Measurements from ENCODE around the gene CERS1.

The CERS1 gene

GRCh38 chr19:18893587-18894253 is 2.2 kb downstream of the CERS1 start:
- no peak for DNase-seq (ENCODE audit: extremely low spot score)
- ChIA-PET POLR2A (no interaction called here), CTCF (no interaction called here)
- no peak for TF ChIP-seq CTCF (IDR thresholded peaks at IDR 0.05; ENCODE audit: control extremely low read depth, extremely low read depth, low read depth, missing control alignments)

DNA sequence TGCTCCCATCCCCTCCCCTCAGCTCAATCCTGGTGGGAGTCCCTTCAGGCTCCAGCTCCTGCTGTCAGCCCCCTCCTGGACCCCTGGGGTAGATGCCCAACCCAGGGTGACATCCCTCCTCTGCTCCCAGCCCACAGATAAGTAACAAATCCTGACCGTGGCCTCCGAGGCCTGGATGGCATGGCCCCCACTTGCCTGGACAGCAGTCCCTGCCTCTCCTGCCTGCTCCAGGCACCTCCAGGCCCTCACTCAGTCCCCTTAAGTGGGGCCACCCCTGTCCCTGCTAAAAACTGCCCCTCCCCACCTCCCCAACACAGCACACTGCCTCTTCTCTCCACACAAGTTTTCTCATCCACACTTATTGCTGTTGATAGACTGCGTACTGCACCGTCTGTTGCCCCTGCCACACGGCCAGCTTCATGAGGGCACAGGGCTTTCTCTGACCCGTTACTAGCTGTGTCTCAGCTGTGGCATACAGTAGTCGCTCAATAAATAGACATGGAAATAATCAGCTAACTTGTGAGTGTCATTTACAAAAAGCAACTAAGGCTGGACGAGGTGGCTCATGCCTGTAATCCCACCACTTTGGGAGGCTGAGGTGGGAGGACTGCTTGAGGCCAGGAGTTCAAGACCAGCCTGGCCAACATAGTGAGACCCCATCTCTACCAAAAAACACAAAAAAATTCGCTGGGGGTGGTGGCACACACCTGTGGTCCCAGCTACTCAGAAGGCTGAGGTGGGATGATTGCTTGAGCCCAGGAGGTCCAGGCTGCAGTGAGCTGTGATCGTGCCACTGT is 5.8 kb downstream of the CERS1 start:
- no peak for DNase-seq (ENCODE audit: extremely low spot score)
- TF ChIP-seq CTCF (IDR thresholded peaks at IDR 0.05; ENCODE audit: control extremely low read depth, extremely low read depth, low read depth, missing control alignments), result no peak
- ChIA-PET POLR2A (no interaction called here), CTCF (interaction anchor here (2.0 kb wide), 1 partner anchor 43 kb away, joined by 4 read pairs; no protein-coding TSS in a partner anchor)

GRCh38 chr19:18886972-18887371 is 9.0 kb downstream of the CERS1 start:
- no peak for TF ChIP-seq CTCF (IDR thresholded peaks at IDR 0.05; ENCODE audit: control extremely low read depth, extremely low read depth, low read depth, missing control alignments)

GRCh38 chr19:18883526-18884304 is 12.2 kb downstream of the CERS1 start:
- POLR2A ChIA-PET, result no interaction called here
- CTCF ChIA-PET, result interaction anchor here (1.5 kb wide), 1 partner anchor 17 kb away, joined by 4 read pairs; no protein-coding TSS in a partner anchor
- no peak for TF ChIP-seq CTCF (IDR thresholded peaks at IDR 0.05; ENCODE audit: control extremely low read depth, extremely low read depth, low read depth, missing control alignments)
- no peak for DNase-seq (ENCODE audit: extremely low spot score)

More at GRCh38 chr19:18886972-18887371, 9.0 kb downstream of the CERS1 start:
- CTCF ChIA-PET, result no interaction called here
- no peak for DNase-seq (ENCODE audit: extremely low spot score)
- POLR2A ChIA-PET, result no interaction called here

DNA sequence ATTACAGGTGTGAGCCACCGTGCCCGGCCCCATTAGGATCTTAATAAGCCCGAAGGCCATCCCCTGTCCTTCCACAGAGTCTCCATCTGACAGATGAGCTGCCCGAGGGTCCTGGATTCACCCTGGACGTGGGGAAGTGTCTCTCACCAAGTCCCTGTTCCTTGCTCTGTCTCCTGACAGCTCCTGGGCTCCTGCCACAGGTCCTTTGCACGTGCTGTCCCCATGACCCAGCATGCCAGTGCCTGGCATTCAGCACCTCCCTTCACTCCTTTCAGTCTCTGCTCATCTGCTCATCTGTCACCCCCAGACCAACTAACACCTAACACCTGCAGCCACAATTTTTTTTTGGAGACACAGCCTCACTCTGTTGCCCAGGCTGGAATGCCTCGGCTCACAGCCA is 14.5 kb downstream of the CERS1 start:
- DNase-seq (ENCODE audit: extremely low spot score), result no peak
- ChIA-PET CTCF (no interaction called here), POLR2A (no interaction called here)
- no peak for TF ChIP-seq CTCF (IDR thresholded peaks at IDR 0.05; ENCODE audit: control extremely low read depth, extremely low read depth, low read depth, missing control alignments)

DNA sequence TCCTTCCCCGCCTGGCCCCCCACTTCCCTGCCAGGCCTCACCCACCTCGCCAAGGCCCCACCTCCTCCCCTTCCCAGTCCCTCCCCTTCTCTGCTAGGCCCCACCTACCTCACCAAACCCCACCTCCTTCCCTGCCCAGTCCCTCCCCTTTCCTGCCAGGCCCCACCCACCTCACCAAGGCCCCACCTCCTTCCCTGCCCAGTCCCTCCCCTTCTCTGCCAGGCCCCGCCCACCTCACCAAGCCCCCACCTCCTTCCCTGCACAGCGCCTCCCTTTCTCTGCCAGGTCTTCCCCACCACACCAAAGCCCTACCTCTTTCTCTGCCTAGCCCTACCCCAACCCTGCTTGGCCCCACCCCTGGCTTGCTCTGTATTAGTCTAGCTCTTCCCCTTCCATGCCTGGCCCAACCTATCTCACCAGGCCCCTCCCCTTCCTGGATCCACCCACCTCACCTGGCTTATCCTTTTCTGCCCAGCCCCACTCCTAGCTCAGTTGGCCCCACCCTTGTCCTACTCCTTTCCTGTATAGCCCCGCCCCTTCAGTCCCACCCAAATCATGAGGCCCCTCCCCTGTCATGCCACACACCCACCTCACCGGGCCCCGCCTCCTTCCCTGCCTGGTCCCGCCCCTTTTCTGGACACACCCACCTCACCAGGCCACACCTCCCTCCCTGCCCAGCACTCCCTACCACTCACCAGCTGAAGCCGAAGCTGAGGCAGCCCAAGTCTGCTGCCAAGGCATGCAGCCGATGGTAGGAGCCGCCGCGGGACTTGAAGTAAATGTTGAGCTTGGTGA is 16.2 kb downstream of the CERS1 start:
- POLR2A ChIA-PET, result no interaction called here
- TF ChIP-seq CTCF (IDR thresholded peaks at IDR 0.05; ENCODE audit: control extremely low read depth, extremely low read depth, low read depth, missing control alignments), result no peak
- no peak for DNase-seq (ENCODE audit: extremely low spot score)
- CTCF ChIA-PET, result interaction anchor here (0.9 to 1.2 kb wide), 2 partner anchors 26 to 31 kb away, joined by 3 to 4 read pairs; no protein-coding TSS in a partner anchor

All from GM10248 (cell line).